ENCODE results near the gene FLNB. TPM values are rescaled to one million over a fixed set of nuclear protein-coding genes. Genes with fewer than 3 reads are reported as not detected.

The FLNB gene
- total RNA-seq, 2 experiments from 2014 or later: 39.7 to 42.1 TPM

DNA sequence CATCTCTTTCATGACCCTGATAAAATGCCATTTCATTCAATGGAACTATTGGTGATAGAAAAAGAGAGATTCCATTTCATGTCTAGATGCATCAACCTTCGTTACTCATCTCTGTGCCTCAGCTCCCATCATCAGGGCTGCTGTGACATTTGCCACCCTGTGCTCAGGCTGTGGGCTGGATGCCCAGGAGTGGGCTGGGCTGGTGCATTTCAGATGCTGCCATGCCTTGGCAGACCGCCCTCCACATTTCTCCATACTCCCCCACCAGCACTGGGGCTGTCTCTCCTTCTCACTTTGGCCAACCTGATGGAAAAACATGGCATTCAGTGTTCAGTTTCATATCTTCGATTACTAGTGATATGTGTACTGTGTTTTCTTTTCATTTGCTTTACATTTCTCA is 143.4 kb downstream of the FLNB start:
- no peaks in the 10 kb centered on the region for H3K9me3 ChIP-seq (ENCODE audit: control insufficient read depth in 1 of 2, insufficient read depth in 1 of 2, low read length in 2 of 2)
- POLR2A ChIA-PET: no interaction called here
- Mint-ChIP-seq H3K9me3 (no peaks in the 10 kb centered on the region), H3K27ac (no peak overlapping the region), H3K4me3 (no peak overlapping the region), H3K36me3 (ENCODE audit: low read depth) (peaks cover 91% of the 10 kb centered on the region), H3K4me1 (ENCODE audit: low read depth) (no peaks in the 10 kb centered on the region), H3K27me3 (no peaks in the 10 kb centered on the region)
- H3K4me3 ChIP-seq (ENCODE audit: low read length): no peak overlapping the region
- ATAC-seq (ENCODE audit: poor library complexity) (no peak), DNase-seq (no peak)
- CTCF ChIA-PET: no interaction called here
- H3K36me3 ChIP-seq (ENCODE audit: insufficient read depth, low read length): peaks cover 66% of the 10 kb centered on the region
- no peak overlapping the region for H3K27ac ChIP-seq (ENCODE audit: low read depth in 1 of 2, low read length in 2 of 2)
- H3K4me1 ChIP-seq (ENCODE audit: insufficient read depth, low read length): no peaks in the 10 kb centered on the region
- TF ChIP-seq CTCF (IDR thresholded peaks at IDR 0.05): no peak
- no peaks in the 10 kb centered on the region for H3K27me3 ChIP-seq (ENCODE audit: control insufficient read depth in 1 of 2, insufficient read depth in 2 of 2, low read length in 2 of 2)
- intact Hi-C loops (cut with DNase I, micrococcal nuclease): no loop called here

DNA sequence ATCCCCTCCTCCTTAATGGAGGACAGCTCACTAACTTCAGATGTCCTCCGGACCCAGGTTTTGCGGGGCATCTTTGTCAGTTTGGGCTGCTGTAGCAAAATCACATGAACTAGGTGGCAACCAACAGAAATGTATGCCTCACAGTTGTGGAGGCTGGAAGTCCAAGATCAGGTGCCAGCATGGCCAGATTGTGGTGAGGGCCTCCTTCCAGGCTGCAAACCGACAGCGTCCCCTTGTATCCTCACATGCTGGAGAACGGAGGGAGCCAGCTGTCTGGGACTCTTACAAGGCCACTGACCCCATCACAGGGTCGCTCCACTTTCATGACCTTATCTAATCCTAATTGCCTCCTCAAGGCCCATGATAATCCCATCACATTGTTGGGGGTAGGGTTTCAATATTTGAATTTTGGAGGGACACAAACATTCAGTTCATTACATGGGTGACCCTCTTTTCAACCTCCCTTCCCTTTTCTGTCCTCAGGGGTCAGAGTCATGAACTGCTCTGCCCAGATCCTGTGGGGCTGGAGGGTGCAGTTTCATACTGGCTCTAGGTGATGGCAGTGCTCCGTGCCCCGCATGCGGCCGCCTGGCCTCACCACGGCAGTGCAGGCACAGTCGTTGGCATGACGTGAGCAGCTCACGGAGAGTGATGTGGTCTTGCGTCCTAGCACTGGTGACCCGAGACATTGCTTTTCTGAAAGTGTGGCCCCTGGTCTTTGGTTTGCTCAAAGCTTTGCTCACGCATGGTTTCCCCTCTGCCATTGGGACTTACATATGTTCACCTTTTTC is 144.2 kb downstream of the FLNB start:
- ChIA-PET CTCF (no interaction called here), POLR2A (no interaction called here)
- TF ChIP-seq CTCF (IDR thresholded peaks at IDR 0.05): no peak
- Histone ChIP-seq H3K4me3 (ENCODE audit: low read length) (no peak overlapping the region), H3K27ac (ENCODE audit: low read depth in 1 of 2, low read length in 2 of 2) (no peak overlapping the region), H3K9me3 (ENCODE audit: control insufficient read depth in 1 of 2, insufficient read depth in 1 of 2, low read length in 2 of 2) (no peaks in the 10 kb centered on the region), H3K4me1 (ENCODE audit: insufficient read depth, low read length) (no peaks in the 10 kb centered on the region), H3K36me3 (ENCODE audit: insufficient read depth, low read length) (peaks cover 59% of the 10 kb centered on the region), H3K27me3 (ENCODE audit: control insufficient read depth in 1 of 2, insufficient read depth in 2 of 2, low read length in 2 of 2) (no peaks in the 10 kb centered on the region)
- Mint-ChIP-seq H3K27ac (no peak overlapping the region), H3K4me1 (ENCODE audit: low read depth) (no peaks in the 10 kb centered on the region), H3K4me3 (no peak overlapping the region), H3K27me3 (no peaks in the 10 kb centered on the region), H3K36me3 (ENCODE audit: low read depth) (peaks cover 92% of the 10 kb centered on the region), H3K9me3 (no peaks in the 10 kb centered on the region)
- intact Hi-C loops (cut with DNase I, micrococcal nuclease): no loop called here
- ATAC-seq (ENCODE audit: poor library complexity) (no peak), DNase-seq (no peak)

- POLR2A ChIA-PET: no interaction called here
- CTCF ChIA-PET: no interaction called here
- Histone ChIP-seq H3K36me3 (ENCODE audit: insufficient read depth, low read length) (peaks cover 58% of the 10 kb centered on the region), H3K27me3 (ENCODE audit: control insufficient read depth in 1 of 2, insufficient read depth in 2 of 2, low read length in 2 of 2) (no peaks in the 10 kb centered on the region), H3K27ac (ENCODE audit: low read depth in 1 of 2, low read length in 2 of 2) (no peak overlapping the region), H3K9me3 (ENCODE audit: control insufficient read depth in 1 of 2, insufficient read depth in 1 of 2, low read length in 2 of 2) (no peaks in the 10 kb centered on the region), H3K4me1 (ENCODE audit: insufficient read depth, low read length) (no peaks in the 10 kb centered on the region), H3K4me3 (ENCODE audit: low read length) (no peak overlapping the region)
- TF ChIP-seq CTCF (IDR thresholded peaks at IDR 0.05): no peak
- ATAC-seq (ENCODE audit: poor library complexity) (no peak), DNase-seq (no peak)
- Mint-ChIP-seq H3K27me3 (no peaks in the 10 kb centered on the region), H3K36me3 (ENCODE audit: low read depth) (peaks cover 94% of the 10 kb centered on the region), H3K4me3 (no peak overlapping the region), H3K27ac (no peak overlapping the region), H3K4me1 (ENCODE audit: low read depth) (no peaks in the 10 kb centered on the region), H3K9me3 (no peaks in the 10 kb centered on the region)
- intact Hi-C loops (cut with DNase I, micrococcal nuclease): no loop called here
These were observed 145.1 kb downstream of the FLNB start for GRCh38 chr3:58153371-58153770.
